GM18870 (cell line): ENCODE measurements around the gene RALGPS2.

Experiments
- ATAC-seq: cut with Tn5 transposase; IDR thresholded peaks from one replicate; pipeline ENCODE4 v1.9.1; 2021; ENCODE audit warnings: moderate library complexity; ENCODE audit not compliant: unreplicated experiment

The RALGPS2 gene

GRCh38 chr1:178959543-178960460, 234.8 kb downstream of the RALGPS2 start:
- no peak for ATAC-seq

GRCh38 chr1:178960482-178961240, 235.6 kb downstream of the RALGPS2 start:
- no peak for ATAC-seq

GRCh38 chr1:178961331-178961730, 236.3 kb downstream of the RALGPS2 start:
- no peak for ATAC-seq

GRCh38 chr1:178961868-178962267, 236.8 kb downstream of the RALGPS2 start:
- ATAC-seq = no peak

- no peak for ATAC-seq
Observed at GRCh38 chr1:178962853-178963711, 238.0 kb downstream of the RALGPS2 start.

- no peak for ATAC-seq
Observed at GRCh38 chr1:178964469-178965330, 239.7 kb downstream of the RALGPS2 start.

- ATAC-seq = no peak
Observed at GRCh38 chr1:178966312-178966711, 241.3 kb downstream of the RALGPS2 start.

- ATAC-seq = no peak
Observed at GRCh38 chr1:178969226-178969987, 244.4 kb downstream of the RALGPS2 start.

GRCh38 chr1:178970184-178970583, 245.1 kb downstream of the RALGPS2 start:
- ATAC-seq = no peak
